CD14-positive monocyte (primary cell): ENCODE results near the gene CCDC122. TPM values are rescaled to one million over a fixed set of nuclear protein-coding genes. Genes with fewer than 3 reads are reported as not detected.
A peak's percentile ranks its signal among the peaks of the same experiment; 100 is the strongest.

Experiments used
- DNase-seq, 3 donors: peaks; one replicate each; pipeline ENCODE4 v3.0.0-alpha.2; 2011 to 2022
- H2AFZ ChIP-seq: 2 replicates; pipeline ENCODE4 v1.6.0; 2012; ENCODE audit warnings: mild to moderate bottlenecking, low read depth, low read length, inconsistent platforms; ENCODE audit not compliant: insufficient read depth, poor library complexity, severe bottlenecking
- H3K27ac ChIP-seq, 2 donors: 1 replicate in 1 of 2; 2 replicates in 1 of 2; pipeline ENCODE4 v1.5.1; 2012 to 2013; ENCODE audit warnings: low read length in 2 of 2, control low read depth in 1 of 2, inconsistent platforms in 1 of 2, low read depth in 1 of 2, mild to moderate bottlenecking in 1 of 2
- H3K27me3 ChIP-seq, 2 donors: one replicate each; pipeline versions ENCODE4 v1.6.0 to v1.6.1; 2011 to 2013; ENCODE audit warnings: low read length in 2 of 2; ENCODE audit not compliant: control insufficient read depth in 2 of 2, insufficient read depth in 2 of 2
- H3K36me3 ChIP-seq, 2 donors: replicated peaks in 1 of 2; 1 replicate in 1 of 2; 2 replicates in 1 of 2; pipeline versions ENCODE4 v1.5.1 to v1.6.1; 2012 to 2013; ENCODE audit warnings: low read length in 2 of 2, control low read depth in 1 of 2, inconsistent platforms in 1 of 2, mild to moderate bottlenecking in 1 of 2; ENCODE audit not compliant: insufficient read depth in 2 of 2, control insufficient read depth in 1 of 2
- H3K4me1 ChIP-seq, 2 donors: 1 replicate in 1 of 2; 2 replicates in 1 of 2; pipeline versions ENCODE4 v1.5.1 to v1.6.1; 2012 to 2013; ENCODE audit warnings: low read length in 2 of 2, control low read depth in 1 of 2, inconsistent platforms in 1 of 2, mild to moderate bottlenecking in 1 of 2, moderate library complexity in 1 of 2; ENCODE audit not compliant: insufficient read depth in 2 of 2, control insufficient read depth in 1 of 2
- H3K4me2 ChIP-seq: replicated peaks from 2 replicates; pipeline ENCODE3; 2012; ENCODE audit warnings: low read length, moderate library complexity, mild to moderate bottlenecking; ENCODE audit not compliant: poor library complexity, severe bottlenecking; ENCODE audit errors: extremely low read depth
- H3K4me3 ChIP-seq, 3 experiments: fragments of 200-600 bp in 1 of 3; sonication (generic) in 1 of 3; replicated peaks in 1 of 3; 1 replicate in 2 of 3; 2 replicates in 1 of 3; pipeline ENCODE4 v1.5.1; 2011 to 2013; ENCODE audit warnings: low read length in 3 of 3, mild to moderate bottlenecking in 3 of 3, control low read depth in 2 of 3, low read depth in 2 of 3, inconsistent platforms in 1 of 3, moderate library complexity in 1 of 3
- H3K79me2 ChIP-seq: 2 replicates; pipeline ENCODE4 v1.6.0; 2012; ENCODE audit warnings: mild to moderate bottlenecking, control low read depth, inconsistent platforms, low read length, moderate library complexity; ENCODE audit not compliant: insufficient read depth
- H3K9ac ChIP-seq: 2 replicates; pipeline ENCODE4 v1.6.0; 2017; ENCODE audit warnings: low read length, mild to moderate bottlenecking; ENCODE audit not compliant: insufficient read depth, poor library complexity, severe bottlenecking
- H3K9me3 ChIP-seq, 2 donors: replicated peaks in 1 of 2; 1 replicate in 1 of 2; 2 replicates in 1 of 2; pipeline versions ENCODE4 v1.5.1 to v1.6.1; 2012 to 2013; ENCODE audit warnings: low read length in 2 of 2, control low read depth in 1 of 2; ENCODE audit not compliant: control insufficient read depth in 1 of 2, insufficient read depth in 1 of 2
- H4K20me1 ChIP-seq: 2 replicates; pipeline ENCODE4 v1.6.0; 2012; ENCODE audit warnings: mild to moderate bottlenecking, low read length, control low read depth, moderate library complexity; ENCODE audit not compliant: insufficient read depth
- H3K27ac Mint-ChIP-seq, 7 donors: one replicate each; pipeline ENCODE4 v1.8.0; 2020; ENCODE audit warnings: mild to moderate bottlenecking in 7 of 7, mixed read lengths in 7 of 7, moderate library complexity in 6 of 7, inconsistent platforms in 2 of 7
- H3K27me3 Mint-ChIP-seq, 3 donors: one replicate each; pipeline ENCODE4 v1.8.0; 2021 to 2022; ENCODE audit warnings: low read depth in 3 of 3, mild to moderate bottlenecking in 3 of 3, mixed read lengths in 3 of 3, moderate library complexity in 3 of 3, inconsistent platforms in 1 of 3
- H3K36me3 Mint-ChIP-seq, 2 donors: one replicate each; pipeline ENCODE4 v1.8.0; 2020; ENCODE audit warnings: mixed read lengths in 2 of 2, inconsistent platforms in 1 of 2, mild to moderate bottlenecking in 1 of 2
- H3K4me1 Mint-ChIP-seq: one replicate; pipeline ENCODE4 v1.8.0; 2020; ENCODE audit warnings: mild to moderate bottlenecking, mixed read lengths
- H3K4me3 Mint-ChIP-seq, 2 donors: one replicate each; pipeline ENCODE4 v1.8.0; 2020; ENCODE audit warnings: mild to moderate bottlenecking in 2 of 2, mixed read lengths in 2 of 2, moderate library complexity in 1 of 2
- H3K9me3 Mint-ChIP-seq, 7 donors: one replicate each; pipeline ENCODE4 v1.8.0; 2020 to 2022; ENCODE audit warnings: mixed read lengths in 7 of 7, mild to moderate bottlenecking in 6 of 7, moderate library complexity in 6 of 7, inconsistent platforms in 2 of 7
- WGBS: methylation state at CpG from one replicate; pipeline ENCODE4 v1.1.5; 2013; ENCODE audit warnings: missing lambda C conversion rate; ENCODE audit not compliant: insufficient coverage; 5-methylcytosine and 5-hydroxymethylcytosine counted together
- intact Hi-C, 2 donors: fragments of 100-400 bp; cut with micrococcal nuclease; formaldehyde crosslinking; loops; one replicate each; pipeline versions ENCODE4 v1.15.0 to v1.15.1; 2023
- polyA plus RNA-seq, 3 donors: library from polyadenylated mRNA; depleted of rRNA in 1 of 3; unstranded in 2 of 3; stranded (reverse) in 1 of 3; fragments of 300-500 nt in 2 of 3; fragments of >200 nt in 1 of 3; fragmentation: Illumina TruSeq in 2 of 3; gene quantifications; 1 replicate in 2 of 3; 2 replicates in 1 of 3; pipeline ENCODE4 v1.2.3, GENCODE V29; 2012 to 2021
- TF ChIP-seq, protein P1 (sequence below): fragments of 200-600 bp; IDR thresholded peaks from one replicate; pipeline ENCODE4 v1.8.0; 2022; ENCODE audit warnings: antibody characterized with exemption, mild to moderate bottlenecking

CCDC122 gene
- polyA plus RNA-seq, 3 donors, result 0.16 to 8.0 (median 0.52) TPM

DNA sequence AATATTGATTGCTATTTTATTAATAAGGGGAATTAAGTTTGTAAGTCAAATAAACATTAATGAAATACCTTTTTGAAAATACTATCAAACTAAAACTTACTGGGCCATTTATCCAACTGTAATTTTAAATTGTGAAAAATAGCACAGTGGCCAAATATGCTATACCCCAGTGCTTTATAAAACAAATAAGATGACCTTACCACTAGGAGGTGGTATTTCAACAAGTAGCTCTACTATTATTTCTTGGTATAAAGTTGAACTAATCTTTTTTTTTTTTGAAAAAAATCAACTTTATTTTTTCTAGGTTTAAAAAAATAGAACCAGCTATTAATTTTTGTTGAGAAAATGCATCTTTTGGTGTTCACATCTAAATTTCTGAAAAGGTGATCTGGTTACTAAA lies 14.9 kb upstream of the CCDC122 start:
- H3K27me3 ChIP-seq, result no peaks in the 10 kb centered on the region
- H3K27ac ChIP-seq, result no peak overlapping the region
- no peak overlapping the region for H2AFZ ChIP-seq
- intact Hi-C loops, result no loop called here
- H3K36me3 ChIP-seq, result peaks cover 29 to 44% of the 10 kb centered on the region in 2 donors
- Mint-ChIP-seq H3K4me1 (no peaks in the 10 kb centered on the region), H3K36me3 (peaks cover 42 to 54% of the 10 kb centered on the region in 2 donors), H3K27ac (no peak overlapping the region), H3K4me3 (no peak overlapping the region), H3K9me3 (peaks cover 0 to 4% (median 2%) of the 10 kb centered on the region in 7 donors), H3K27me3 (peaks cover 0 to 3% (median 0%) of the 10 kb centered on the region in 3 donors)
- no peaks in the 10 kb centered on the region for H3K4me1 ChIP-seq
- TF ChIP-seq, protein P1, sequence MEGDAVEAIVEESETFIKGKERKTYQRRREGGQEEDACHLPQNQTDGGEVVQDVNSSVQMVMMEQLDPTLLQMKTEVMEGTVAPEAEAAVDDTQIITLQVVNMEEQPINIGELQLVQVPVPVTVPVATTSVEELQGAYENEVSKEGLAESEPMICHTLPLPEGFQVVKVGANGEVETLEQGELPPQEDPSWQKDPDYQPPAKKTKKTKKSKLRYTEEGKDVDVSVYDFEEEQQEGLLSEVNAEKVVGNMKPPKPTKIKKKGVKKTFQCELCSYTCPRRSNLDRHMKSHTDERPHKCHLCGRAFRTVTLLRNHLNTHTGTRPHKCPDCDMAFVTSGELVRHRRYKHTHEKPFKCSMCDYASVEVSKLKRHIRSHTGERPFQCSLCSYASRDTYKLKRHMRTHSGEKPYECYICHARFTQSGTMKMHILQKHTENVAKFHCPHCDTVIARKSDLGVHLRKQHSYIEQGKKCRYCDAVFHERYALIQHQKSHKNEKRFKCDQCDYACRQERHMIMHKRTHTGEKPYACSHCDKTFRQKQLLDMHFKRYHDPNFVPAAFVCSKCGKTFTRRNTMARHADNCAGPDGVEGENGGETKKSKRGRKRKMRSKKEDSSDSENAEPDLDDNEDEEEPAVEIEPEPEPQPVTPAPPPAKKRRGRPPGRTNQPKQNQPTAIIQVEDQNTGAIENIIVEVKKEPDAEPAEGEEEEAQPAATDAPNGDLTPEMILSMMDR, result peak; percentile 46
- no peaks in the 10 kb centered on the region for H4K20me1 ChIP-seq
- H3K4me3 ChIP-seq, result no peak overlapping the region
- H3K9me3 ChIP-seq, result no peaks in the 10 kb centered on the region
- H3K4me2 ChIP-seq, result no peak overlapping the region
- no peaks in the 10 kb centered on the region for H3K79me2 ChIP-seq
- no peak overlapping the region for H3K9ac ChIP-seq
- DNase-seq, result no peak

DNA sequence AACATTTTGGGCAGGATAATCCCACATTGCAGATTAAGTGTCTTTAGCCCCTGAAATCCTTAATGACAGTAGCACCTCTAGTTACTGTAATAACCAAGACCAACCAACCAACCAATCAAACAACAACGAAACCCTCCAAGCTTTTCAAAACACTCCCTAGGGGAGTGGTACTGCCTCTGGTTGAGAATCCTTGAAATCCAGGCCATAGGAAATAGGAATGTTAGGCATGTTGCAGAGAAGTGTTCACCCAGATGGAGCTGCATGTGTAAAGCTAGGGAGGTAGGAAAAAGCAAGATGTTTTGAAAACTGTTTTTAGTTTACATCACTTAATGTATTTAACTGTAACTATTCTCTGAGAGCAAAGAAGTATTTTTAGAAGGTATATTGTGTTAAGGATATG lies 4.7 kb upstream of the CCDC122 start:
- no CpG with 5 or more reads among the region's 1 CpG for WGBS
- no peaks in the 10 kb centered on the region for H4K20me1 ChIP-seq
- no peak overlapping the region for H2AFZ ChIP-seq
- peaks cover 8 to 11% of the 10 kb centered on the region in 2 donors for H3K4me1 ChIP-seq
- H3K27ac ChIP-seq, result no peak overlapping the region
- Mint-ChIP-seq H3K27me3 (peaks cover 2 to 6% (median 5%) of the 10 kb centered on the region in 3 donors), H3K4me1 (peaks cover 16% of the 10 kb centered on the region), H3K4me3 (no peak overlapping the region), H3K36me3 (peaks cover 37 to 43% of the 10 kb centered on the region in 2 donors), H3K9me3 (peaks cover 0 to 2% (median 0%) of the 10 kb centered on the region in 7 donors), H3K27ac (no peak overlapping the region)
- H3K79me2 ChIP-seq, result no peaks in the 10 kb centered on the region
- H3K27me3 ChIP-seq, result no peaks in the 10 kb centered on the region
- no peaks in the 10 kb centered on the region for H3K9me3 ChIP-seq
- TF ChIP-seq, protein P1, result no peak
- peaks cover 7 to 44% of the 10 kb centered on the region in 2 donors for H3K36me3 ChIP-seq
- H3K4me3 ChIP-seq, result no peak overlapping the region
- no peak for DNase-seq
- intact Hi-C loops, result loop anchor here in 1 of 2 donors (5.0 kb wide), 2 partner anchors 258 to 693 kb away; partner anchors contain the start of gene TSC22D1
- H3K4me2 ChIP-seq, result no peak overlapping the region
- no peak overlapping the region for H3K9ac ChIP-seq
